Measurements from ENCODE around the gene ZFR.
"Not testable (repeated sequence)": the region's sequence is repeated elsewhere in the genome, so short reads cannot be mapped to it uniquely, and the experiment has no call there.

ZFR gene

GRCh38 chr5:32315221-32316014 lies 129.1 kb downstream of the ZFR start:
- DNase-seq, result no peak

GRCh38 chr5:32314658-32315057 lies 129.9 kb downstream of the ZFR start:
- DNase-seq, result no peak

- not testable (repeated sequence) for DNase-seq
Observed at GRCh38 chr5:32314152-32314488, 130.4 kb downstream of the ZFR start.

- DNase-seq, result peak; percentile 99
Observed at GRCh38 chr5:32312595-32313332, 131.8 kb downstream of the ZFR start, which contains the start of gene MTMR12. Gene MTMR12, minus strand, starts transcription at chr5:32312939. Its CDS starts 101 bp downstream, at chr5:32312838.

- peak; percentile 33 for DNase-seq
Observed at GRCh38 chr5:32312197-32312594, 132.3 kb downstream of the ZFR start.

- no peak for DNase-seq
Observed at GRCh38 chr5:32311404-32312196, 132.9 kb downstream of the ZFR start.

- DNase-seq, result no peak
Observed at GRCh38 chr5:32309761-32310160, 134.8 kb downstream of the ZFR start.

GRCh38 chr5:32308946-32309345 lies 135.6 kb downstream of the ZFR start:
- DNase-seq, result no peak

GRCh38 chr5:32307769-32308194 lies 136.8 kb downstream of the ZFR start:
- DNase-seq, result no peak

- no peak for DNase-seq
Observed at GRCh38 chr5:32304622-32305021, 139.9 kb downstream of the ZFR start.
